ENCODE data around the gene ZNF335.
"Not testable (repeated sequence)": the region's sequence is repeated elsewhere in the genome, so short reads cannot be mapped to it uniquely, and the experiment has no call there.

The ZNF335 gene

DNA sequence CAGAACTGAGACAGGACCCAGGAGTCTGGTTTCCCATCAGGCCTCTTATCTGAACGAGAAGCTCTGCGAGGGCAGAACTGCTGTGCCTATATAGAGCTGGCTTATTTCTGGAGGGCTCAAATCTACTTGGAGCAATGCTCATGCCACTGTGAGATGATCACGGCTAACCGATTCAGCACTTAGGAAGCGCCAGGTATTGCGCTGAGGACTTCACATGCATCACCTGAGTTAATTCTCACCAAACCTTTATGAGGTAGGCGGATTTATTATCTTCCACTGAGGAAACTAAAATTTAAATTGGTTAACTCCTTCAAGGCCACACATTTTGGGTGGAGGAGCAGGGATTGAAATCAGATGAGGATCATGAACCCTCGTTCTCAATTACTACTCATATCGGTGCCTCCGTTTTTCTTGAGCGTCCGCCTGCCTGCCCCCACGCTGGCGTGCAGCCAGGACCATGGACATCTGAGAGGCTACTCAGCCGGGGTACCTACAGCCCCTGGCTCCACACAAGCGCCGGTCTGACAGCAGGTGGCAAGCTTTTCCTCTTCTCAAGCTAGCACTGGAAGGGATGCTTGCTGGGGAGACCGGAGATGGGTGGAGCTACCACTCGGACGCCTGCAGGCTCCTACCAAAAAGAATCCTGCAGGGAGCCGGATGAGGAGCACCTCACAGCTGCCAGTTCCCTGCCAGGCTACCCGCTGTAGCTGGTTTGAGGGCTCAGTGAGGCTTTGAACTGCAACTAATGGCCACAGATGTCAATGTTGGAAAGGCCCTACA lies 38.5 kb downstream of the ZNF335 start:
- DNase-seq, result peak; percentile 52

DNA sequence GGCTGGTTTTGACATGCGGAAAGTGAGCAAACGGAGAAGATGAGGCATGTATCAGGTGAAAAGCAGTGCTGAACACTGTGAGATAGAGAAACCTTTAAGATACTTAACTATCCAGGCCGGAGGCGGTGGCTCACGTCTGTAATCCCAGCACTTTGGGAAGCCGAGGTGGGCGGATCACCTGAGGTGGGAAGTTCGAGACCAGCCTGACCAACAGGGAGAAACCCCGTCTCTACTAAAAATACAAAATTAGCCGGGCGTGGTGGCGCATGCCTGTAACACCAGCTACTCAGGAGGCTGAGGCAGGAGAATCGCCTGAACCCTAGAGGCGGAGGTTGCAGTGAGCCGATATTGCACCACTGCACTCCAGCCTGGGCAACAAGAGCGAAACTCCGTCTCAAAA lies 40.3 kb downstream of the ZNF335 start:
- DNase-seq, result not testable (repeated sequence)

DNA sequence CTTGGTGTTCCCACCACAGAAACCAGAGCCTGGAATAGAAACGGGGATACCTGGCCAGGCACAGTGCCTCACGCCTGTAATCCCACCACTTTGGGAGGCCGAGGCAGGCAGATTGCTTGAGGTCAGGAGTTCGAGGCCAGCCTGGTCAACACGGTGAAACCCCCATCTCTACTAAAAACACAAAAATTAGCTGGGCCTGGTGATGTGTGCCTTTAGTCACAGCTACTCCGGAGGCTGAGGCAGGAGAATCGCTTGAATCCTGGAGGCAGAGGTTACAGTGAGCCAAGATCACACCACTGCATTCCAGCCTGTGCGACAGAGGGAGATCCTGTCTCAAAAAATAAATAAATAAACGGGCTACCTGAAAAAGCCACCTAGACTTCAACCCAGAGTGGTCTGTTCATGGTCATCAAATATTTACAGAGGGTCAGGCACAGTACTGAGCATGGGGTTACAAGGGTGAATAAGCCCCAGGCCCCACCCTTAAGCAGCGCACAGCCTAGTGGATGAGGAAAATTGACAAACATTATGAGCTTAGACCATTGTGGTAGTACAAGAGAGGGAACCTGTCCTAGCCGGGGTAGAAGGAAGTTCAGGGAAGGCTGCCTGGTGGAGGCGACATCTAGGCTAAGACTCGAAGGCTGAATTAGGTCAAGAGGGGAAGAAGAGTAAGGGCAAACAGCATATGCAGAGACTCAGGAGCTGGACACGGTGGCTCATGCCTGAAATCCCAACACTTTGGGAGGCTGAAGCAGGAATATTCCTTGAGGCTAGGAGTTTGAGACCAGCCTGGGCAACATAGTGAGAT lies 44.7 kb downstream of the ZNF335 start:
- no peak for DNase-seq

DNA sequence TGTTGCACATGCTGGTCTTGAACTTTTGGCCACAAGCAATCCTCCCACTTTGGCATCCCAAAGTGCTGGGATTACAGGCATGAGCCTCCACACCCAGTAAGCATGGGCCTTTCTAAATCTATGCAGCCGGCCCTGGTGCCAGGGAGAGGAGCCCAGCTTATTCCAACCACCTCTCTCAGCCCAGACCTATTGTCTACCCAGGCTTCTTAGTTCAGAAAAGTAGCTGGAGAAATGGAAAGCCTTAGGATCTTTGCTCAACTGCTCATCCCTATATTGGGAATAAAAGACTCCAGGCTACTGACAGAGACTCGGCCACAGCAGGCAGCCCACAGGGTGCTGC lies 45.3 kb downstream of the ZNF335 start:
- no peak for DNase-seq

DNA sequence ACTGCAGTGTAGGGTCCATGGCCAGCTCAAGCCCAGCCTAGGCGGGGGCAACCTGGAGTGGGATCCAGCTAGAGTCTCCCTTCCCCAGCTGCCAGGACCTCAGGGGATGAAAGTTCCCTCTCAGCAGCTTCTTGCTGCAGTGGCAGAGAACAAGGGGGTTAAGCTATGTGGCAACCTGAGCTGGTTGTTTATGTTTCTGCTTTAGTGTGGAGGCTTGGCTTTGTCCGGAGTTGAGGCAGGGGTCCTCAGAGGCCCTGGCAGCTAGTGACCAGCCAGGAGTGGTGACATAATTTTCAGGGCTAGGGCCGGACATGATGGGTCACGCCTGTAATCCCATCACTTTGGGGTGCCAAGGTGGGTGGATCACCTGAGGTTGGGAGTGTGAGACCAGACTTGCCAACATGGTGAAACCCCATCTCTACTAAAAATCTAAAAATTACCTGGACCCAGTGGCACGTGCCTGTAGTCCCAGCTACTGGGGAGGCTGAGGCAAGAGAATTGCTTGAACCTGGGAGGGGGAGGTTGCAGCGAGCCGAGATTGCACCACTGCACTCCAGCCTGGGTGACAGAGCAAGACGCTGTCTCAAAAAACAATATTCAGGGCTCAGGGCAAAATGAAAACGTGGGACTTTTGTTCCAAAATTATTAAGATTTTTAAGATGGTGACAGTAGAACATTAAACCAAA lies 46.0 kb downstream of the ZNF335 start:
- no peak for DNase-seq

DNA sequence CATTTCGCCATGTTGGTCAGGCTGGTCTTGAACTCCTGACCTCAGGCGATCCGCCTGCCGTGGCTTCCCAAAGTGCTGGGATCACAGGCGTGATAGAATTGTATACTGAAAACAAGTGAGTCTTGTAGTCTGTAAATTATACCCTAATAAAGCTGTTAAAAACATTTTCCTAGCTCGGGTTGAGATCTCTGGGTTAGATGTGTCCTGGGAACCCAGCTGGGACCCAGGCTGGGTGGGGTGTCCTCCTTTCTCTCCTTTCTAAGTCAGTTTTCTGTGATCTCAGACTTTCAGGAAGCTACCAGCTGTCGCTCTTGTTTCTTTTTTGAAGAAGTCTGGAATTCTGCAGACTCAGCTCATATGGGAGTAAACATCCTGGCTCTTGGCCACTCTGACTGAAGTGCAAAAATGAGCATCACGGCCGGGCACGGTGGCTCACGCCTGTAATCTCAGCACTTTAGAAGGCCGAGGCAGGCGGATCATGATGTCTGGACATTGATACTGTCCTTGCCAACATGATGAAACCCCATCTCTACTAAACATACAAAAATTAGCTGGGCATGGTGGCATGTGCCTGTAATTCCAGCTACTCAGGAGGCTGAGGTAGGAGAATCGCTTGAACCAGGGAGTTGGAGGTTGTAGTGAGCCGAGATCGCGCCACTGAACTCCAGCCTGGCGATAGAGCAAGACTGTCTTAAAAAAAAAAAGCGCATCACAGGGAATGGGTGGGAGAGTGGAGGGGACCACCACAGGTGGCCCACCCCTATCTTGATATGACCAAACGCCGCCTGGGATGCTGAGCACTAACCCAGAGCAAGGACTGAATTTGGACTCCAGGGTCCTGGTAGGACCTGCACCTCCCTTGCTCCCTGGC lies 47.4 kb downstream of the ZNF335 start:
- DNase-seq, result no peak

DNA sequence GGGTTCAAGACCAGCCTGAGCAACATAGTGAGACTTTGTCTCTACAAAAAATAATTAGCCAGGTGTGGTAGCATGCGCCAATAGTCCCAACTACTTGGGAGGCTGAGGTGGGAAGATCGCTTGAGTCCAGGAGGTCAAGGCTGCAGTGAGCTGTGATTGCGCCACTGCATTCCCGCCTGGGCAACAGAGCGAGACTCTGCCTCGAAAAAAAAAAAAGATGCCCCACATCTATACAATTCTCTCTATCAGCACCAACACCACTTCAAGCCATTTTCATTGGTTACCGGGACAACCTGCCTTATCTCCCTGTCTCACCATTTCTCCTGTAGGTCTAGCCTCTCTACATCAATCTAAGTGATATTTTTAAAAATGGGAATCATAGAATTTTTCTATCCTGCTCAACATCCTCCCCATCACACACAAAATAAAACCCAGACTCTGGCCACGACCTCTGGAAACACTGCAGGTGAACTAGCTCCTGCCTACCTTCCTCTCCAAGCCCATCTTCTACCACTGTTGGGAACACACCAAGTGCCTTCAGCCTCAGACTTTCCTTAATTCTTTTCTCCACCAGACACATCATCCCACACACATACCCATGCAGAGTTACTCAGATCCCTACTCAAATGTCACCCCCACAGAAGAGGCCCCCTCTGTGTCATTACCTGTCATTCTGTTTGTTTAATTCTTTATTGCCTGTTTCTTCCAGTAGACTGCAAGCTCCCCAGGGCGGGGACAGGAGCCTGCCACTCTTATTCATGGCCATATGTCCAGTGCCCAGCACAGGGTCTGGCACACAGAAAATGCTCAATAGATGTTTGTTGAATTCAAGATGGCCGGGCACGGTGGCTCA lies 50.4 kb downstream of the ZNF335 start:
- no peak for DNase-seq

DNA sequence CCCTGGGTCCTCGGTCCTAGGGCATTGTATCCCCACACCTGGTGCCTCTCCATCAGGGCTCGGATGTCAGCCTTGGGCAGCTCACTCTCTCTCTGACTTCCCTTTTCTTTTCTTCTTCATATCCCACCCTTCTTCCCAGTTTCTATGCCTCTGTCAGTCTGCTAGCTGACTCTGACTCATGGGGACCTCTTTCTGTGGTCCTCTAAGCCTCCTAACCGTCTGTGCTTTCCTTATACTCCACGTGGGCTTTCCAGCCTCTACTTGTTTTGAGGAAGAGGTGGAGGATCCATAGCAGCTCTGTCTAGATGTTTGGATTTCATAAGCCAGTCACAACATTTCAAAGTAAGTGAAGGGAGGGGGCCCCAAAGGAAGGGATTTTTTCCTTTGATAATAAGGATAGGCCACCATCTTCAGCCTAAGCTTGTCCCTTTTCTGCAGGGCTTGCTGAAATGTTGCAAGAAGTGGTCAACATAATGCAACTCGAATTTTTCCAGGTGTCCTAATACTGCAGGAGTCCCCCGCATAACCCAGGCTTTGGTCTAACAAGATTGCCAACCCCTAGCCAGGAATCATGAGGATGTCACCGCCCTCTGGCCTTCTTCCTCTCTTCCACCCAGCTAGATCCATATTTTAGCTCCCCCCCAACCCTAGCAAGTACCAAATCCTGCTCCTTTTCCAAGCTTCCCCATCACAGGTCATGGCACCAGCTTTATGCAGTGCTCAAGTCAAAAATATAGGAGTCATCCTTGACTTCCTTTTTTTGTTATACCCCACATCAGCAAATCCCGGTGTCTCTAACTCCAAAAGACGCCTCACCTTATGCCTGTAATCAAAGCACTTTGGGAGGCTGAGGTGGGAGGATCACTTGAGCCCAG lies 51.3 kb downstream of the ZNF335 start:
- DNase-seq, result no peak

DNA sequence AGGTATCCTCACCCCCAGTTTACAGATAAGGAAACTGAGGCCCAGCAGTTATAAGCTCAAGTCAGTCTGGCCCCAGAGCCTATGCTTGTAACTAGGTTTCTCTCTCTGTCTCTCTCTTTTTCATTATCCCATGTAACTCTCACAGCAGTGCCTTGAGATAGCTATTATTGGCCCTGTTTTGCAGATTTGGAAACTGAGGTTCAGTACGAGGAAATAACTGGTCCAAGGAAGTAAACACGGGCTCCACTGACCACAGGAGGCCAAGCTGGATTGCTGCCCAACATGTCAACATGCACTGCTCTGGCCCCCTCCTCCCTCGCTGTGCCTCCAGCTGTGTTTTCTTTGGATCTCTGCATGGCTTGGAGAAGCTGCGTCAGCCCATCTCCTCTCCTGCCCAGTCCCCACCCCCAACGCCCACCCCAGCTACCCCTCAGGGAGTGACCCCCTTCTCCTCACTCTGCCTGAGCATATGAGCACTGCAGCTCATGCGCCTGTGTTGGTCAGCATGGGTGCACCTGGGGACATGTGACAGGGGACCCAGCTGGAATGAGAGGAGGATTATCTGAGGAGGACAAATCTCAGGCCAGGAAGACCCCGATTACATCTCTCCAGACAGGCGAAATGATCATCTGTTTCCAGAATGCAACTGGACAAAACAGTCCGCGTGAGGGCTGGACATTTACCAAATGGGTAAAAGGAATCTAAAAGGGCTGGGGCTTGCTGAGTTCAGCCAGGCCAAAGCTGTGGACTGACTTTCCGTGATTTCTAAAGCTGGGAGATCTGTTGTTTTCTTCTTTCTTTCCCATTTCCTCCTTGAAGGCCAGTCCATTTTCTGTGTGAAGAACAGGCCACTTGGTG lies 52.2 kb downstream of the ZNF335 start:
- no peak for DNase-seq

DNA sequence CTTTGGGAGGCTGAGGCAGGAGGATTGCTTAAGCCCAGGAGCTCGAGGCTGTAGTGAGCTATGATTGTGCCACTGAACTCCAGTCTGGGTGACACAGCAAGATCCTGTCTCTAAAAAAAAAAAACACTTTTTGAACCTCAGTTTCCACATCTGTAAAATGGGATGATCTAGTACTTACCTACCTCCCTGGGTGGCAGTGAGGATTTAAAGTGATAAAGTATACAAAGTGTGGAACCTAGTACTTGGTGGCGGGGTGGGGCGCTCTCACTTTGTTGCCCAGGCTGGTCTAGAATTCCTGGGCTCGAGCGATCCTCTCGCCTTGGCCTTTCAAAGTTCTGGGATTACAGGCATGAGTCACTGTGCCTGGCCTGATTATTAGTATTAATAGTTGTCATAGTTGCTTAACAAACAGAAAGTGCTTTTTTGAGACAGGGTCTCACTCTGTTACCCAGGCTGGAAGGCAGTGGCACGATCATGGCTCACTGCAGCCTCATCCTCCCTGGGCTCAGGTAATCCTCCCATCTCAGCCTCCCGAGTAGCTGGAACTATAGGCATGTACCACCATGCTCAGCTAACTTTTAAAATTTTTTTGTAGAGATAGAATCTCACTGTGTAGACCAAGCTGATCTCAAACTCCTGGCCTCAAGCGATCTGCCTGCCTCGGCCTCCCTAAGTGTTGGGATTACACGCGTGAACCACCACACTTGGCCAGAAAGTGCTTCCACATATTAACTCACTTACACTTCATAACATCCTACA lies 53.0 kb downstream of the ZNF335 start:
- DNase-seq, result no peak

DNA sequence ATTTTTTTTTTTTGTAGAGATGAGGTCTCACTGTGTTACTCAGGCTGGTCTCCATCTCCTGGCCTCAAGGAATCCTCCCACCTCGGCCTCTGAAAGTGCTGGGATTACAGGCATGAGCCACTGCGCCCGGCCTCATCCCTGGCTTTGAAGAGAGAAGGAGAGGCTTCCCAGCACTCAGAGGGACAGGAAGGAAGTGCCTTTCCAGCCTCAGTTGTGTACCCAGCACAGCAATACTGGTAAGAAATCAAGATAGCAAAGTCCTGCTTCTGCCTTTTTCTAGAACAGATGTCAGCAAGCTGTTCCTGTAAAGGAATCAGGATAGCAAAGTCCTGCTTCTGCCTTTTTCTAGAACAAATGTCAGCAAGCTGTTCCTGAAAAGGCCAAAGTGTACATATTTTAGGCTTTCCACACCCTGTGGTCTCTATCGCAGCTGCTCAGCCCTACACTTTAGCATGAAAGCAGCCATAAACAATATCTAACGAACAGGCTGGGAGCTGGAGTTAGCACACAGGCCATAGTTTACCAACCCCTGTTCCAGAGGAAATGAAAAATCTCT lies 53.7 kb downstream of the ZNF335 start:
- no peak for DNase-seq

DNA sequence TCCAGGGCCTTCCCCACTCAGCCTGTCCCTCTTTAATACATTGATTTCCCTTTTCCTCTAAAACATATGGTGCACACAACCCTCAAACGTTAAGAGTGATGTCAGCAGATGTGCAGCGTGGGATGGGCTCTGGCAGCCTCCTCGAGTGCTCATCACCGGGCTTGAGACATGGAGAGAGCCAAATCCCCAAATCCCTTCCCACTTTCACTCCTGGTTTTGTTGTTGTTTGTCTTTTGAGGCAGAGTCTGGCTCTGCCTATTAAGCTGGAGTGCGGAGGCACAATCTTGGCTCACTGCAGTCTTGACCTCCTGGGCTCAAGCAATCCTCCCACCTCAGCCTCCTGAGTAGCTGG lies 54.2 kb downstream of the ZNF335 start:
- no peak for DNase-seq

DNA sequence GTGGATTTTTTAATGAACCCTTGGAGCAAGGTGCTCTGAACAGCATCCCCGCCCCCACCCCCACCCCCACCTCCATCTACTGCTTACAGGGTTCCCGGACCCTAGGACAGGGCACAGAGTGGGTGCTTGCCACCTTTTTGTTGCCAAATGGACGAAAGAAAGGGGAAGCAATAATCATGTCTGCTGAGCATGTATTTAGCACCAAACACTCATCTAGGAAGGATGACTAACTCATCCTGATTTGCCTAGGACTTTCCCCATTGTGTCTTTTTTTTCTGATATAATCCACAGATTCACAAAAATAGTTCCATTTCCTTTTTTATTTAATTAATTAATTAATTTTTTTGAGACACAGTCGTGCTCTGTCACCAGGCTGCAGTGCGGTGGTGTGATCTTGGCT lies 58.9 kb downstream of the ZNF335 start:
- DNase-seq, result no peak

DNA sequence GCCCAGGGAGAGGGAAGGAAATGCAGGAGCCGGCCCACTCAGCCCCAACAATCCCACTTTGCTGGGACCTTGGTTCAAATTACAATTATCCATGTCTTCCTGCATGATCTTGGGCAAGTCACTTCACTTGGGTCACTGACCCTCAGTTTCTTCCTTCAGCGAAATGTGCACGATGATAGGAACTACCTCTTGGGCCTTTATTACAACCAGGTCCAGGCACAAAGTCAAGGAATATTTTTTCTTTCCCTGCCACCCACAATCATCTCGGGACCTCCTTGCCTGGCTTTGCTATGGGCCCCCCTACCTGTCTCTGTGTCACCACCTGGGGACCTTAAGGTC lies 59.7 kb downstream of the ZNF335 start:
- no peak for DNase-seq

DNA sequence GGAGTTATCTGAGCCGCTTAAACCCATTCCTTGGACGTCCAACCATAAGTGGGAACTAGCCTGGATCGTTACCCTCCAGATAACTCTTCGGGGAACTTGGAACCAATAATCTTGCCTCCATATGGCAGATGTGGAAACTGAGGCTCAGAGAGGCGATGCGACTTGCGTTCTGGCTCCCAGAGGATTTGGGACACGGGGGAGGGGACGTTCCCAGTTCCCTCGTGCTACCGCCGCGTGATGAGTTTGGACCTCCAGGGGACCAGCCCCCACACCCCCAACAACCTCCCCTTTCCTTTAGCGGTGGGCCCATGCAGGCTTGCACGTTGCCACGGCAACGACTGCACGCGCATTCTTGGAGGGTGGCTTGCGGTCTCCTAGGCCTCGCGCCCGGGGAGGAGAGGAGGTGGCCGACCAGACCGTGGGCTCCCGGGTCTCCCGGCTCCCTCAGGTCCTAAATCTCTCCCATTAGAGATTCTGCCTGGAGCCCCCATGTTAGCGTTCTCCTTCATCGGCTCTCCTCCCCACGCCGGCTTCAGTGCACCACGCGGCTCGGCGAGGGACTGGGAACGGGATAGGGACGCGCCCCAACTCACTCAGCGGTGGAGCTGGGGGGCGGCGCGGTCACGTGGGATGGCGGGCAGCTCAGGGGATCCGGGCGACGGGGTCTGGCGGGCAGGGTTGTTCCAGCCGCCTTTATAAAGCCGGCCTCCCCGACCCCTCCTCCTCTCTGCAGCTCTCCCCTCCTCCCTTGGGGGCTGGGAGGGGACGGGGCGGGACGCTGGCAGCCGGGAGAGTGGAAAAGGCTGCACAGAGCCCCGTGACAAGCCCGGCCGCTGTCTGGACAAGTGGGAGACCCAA lies 60.3 kb downstream of the ZNF335 start, which contains the start of gene PLTP:
Gene PLTP, minus strand, starts transcription at position 670 of the 858 bp plus-strand sequence. CDS start 703 bp downstream, outside the sequence.
- no peak for DNase-seq

DNA sequence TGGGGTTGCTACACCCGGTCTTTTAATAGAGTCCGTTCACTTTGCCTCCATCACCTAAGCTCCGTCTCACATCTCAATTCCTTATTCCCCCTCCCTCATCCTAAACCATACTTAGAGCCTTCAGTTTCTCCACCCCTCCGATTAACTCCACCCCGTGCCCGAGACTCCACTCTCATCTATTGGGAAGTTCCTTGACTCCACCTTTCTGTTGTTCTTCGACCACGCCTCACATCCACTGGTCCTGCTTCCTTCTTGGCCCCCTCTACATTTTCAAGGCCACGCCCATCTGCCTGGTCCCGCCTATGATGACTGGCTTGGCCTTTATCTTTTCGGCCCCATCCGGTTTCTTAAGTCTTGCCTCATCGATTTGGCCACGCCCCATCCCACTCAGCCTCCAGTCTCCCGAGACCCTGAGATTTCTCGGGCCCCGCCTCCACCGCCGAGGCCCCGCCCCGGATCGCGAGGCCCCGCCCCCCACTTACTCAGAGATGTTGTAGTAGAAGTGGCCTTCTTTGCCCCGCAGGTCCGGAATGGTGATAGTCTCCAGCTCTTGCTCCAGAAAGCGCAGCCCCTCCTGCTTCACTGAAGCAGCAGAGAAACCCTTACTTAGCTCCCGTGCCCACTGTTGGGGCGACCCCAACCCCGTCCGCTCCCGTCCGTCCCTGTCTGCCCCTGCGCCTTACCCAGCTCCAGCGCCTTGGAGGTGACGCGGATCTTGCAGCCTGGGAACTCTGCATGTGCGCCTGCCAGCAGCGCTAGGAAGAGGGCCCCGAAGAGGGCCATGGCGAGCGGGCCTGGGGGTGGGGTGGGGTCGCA lies 61.1 kb downstream of the ZNF335 start:
- DNase-seq, result peak; percentile 94
